Neural progenitor cell (in vitro differentiated cells): ENCODE results near the gene THEM4. TPM values are rescaled to one million over a fixed set of nuclear protein-coding genes. Genes with fewer than 3 reads are reported as not detected.

Source experiments
- DNase-seq: peaks from one replicate; pipeline ENCODE4 v3.0.0-alpha.2; 2016; ENCODE audit warnings: low spot score
- H2AFZ ChIP-seq: fragments of 200-600 bp; sonication (generic); replicated peaks from 2 replicates; pipeline ENCODE4 v1.6.1; 2016; ENCODE audit warnings: antibody characterized with exemption
- H3F3A ChIP-seq: fragments of 200-600 bp; sonication (generic); 2 replicates; pipeline ENCODE4 v1.6.1; 2016; ENCODE audit warnings: antibody characterized with exemption, low read depth
- H3K27ac ChIP-seq: fragments of 200-600 bp; sonication (generic); 2 replicates; pipeline ENCODE4 v1.5.1; 2016; ENCODE audit warnings: mild to moderate bottlenecking
- H3K27me3 ChIP-seq: fragments of 200-600 bp; sonication (generic); 2 replicates; pipeline ENCODE4 v1.6.1; 2016; ENCODE audit warnings: mild to moderate bottlenecking, moderate library complexity
- H3K36me3 ChIP-seq: fragments of 200-600 bp; sonication (generic); 2 replicates; pipeline ENCODE4 v1.5.1; 2016
- H3K4me1 ChIP-seq: fragments of 200-600 bp; sonication (generic); 2 replicates; pipeline ENCODE4 v1.6.1; 2016; ENCODE audit warnings: mixed run types
- H3K4me2 ChIP-seq: fragments of 200-600 bp; sonication (generic); 2 replicates; pipeline ENCODE4 v1.6.1; 2016
- H3K4me3 ChIP-seq: fragments of 200-600 bp; sonication (generic); 2 replicates; pipeline ENCODE4 v1.5.1; 2016
- H3K79me2 ChIP-seq: fragments of 200-600 bp; sonication (generic); 2 replicates; pipeline ENCODE4 v1.6.1; 2016; ENCODE audit warnings: low read depth
- H3K9ac ChIP-seq: fragments of 200-600 bp; sonication (generic); 2 replicates; pipeline ENCODE4 v1.6.1; 2016
- H3K9me3 ChIP-seq: fragments of 200-600 bp; sonication (generic); 2 replicates; pipeline ENCODE4 v1.5.1; 2016; ENCODE audit warnings: low read depth
- H4K20me1 ChIP-seq: fragments of 200-600 bp; sonication (generic); 2 replicates; pipeline ENCODE4 v1.6.1; 2016; ENCODE audit warnings: low read depth
- H3K27ac Mint-ChIP-seq: 3 replicates; pipeline ENCODE4 v1.8.0; 2021; ENCODE audit warnings: mixed read lengths
- H3K27me3 Mint-ChIP-seq: 2 replicates; pipeline ENCODE4 v1.8.0; 2022; ENCODE audit warnings: low read depth, mild to moderate bottlenecking, inconsistent platforms, moderate library complexity, mixed read lengths; ENCODE audit not compliant: insufficient read depth
- H3K36me3 Mint-ChIP-seq: 3 replicates; pipeline ENCODE4 v1.8.0; 2021; ENCODE audit warnings: mixed read lengths
- H3K4me1 Mint-ChIP-seq: 3 replicates; pipeline ENCODE4 v1.8.0; 2021; ENCODE audit warnings: mixed read lengths
- H3K4me3 Mint-ChIP-seq: 3 replicates; pipeline ENCODE4 v1.8.0; 2021; ENCODE audit warnings: mild to moderate bottlenecking, moderate library complexity, mixed read lengths
- H3K9me3 Mint-ChIP-seq: 3 replicates; pipeline ENCODE4 v1.8.0; 2020; ENCODE audit warnings: mixed read lengths
- EZH2 ChIP-seq: fragments of 200-600 bp; sonication (generic); IDR thresholded peaks from 2 replicates; pipeline ENCODE4 v1.6.1; 2017; ENCODE audit warnings: antibody characterized with exemption, mild to moderate bottlenecking, moderate library complexity
- EZH2phosphoT487 ChIP-seq: fragments of 200-600 bp; sonication (generic); IDR thresholded peaks from 2 replicates; pipeline ENCODE4 v1.6.1; 2017; ENCODE audit warnings: antibody characterized with exemption
- total RNA-seq: library from RNA; depleted of rRNA; stranded (reverse); fragments of >200 nt; gene quantifications from 2 replicates; pipeline ENCODE4 v1.2.3, GENCODE V29; 2015; ENCODE audit warnings: low replicate concordance
- TF ChIP-seq, protein P1 (sequence below): fragments of 200-600 bp; sonication (generic); IDR thresholded peaks from 2 replicates; pipeline ENCODE4 v1.5.1; 2017; ENCODE audit warnings: antibody characterized with exemption, mild to moderate bottlenecking

Gene THEM4
- total RNA-seq, 1 donor from 2014 or later: 14.1 TPM

DNA sequence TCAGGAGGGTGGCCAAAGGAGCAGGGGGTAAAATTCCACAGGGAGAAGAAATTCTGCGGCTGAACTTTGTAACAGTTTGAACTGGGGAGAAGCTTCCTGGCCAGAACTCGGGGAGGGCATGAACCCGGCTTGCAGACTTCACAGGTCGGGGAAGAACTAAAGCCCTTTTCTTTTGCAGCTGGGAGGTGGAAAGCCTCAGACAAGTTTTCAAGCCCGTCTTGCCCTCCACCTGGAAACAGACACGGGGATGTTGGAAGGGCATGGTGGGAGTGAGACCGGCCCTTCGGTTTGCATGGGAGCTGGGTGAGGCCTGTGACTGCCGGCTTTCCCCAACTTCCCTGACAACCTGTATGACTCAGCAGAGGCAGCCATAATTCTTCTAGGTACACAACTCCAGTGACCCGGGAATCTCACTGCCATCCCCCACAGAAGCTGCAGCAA lies 11.3 kb downstream of the THEM4 start:
- Mint-ChIP-seq H3K4me3 (no peak overlapping the region), H3K36me3 (peaks cover 9% of the 10 kb centered on the region), H3K9me3 (peaks cover 32% of the 10 kb centered on the region), H3K27ac (no peak overlapping the region), H3K4me1 (no peaks in the 10 kb centered on the region), H3K27me3 (no peaks in the 10 kb centered on the region)
- Histone ChIP-seq H3K36me3 (no peaks in the 10 kb centered on the region), H3K79me2 (no peaks in the 10 kb centered on the region), H3K9me3 (peaks cover 3% of the 10 kb centered on the region), H4K20me1 (no peaks in the 10 kb centered on the region), H3F3A (no peaks in the 10 kb centered on the region), H2AFZ (no peak overlapping the region), H3K4me3 (no peak overlapping the region), H3K27me3 (no peaks in the 10 kb centered on the region), H3K27ac (no peak overlapping the region), H3K4me1 (no peaks in the 10 kb centered on the region), H3K4me2 (no peak overlapping the region), H3K9ac (no peak overlapping the region)
- TF ChIP-seq EZH2 (no peak), EZH2phosphoT487 (no peak)
- TF ChIP-seq, protein P1, sequence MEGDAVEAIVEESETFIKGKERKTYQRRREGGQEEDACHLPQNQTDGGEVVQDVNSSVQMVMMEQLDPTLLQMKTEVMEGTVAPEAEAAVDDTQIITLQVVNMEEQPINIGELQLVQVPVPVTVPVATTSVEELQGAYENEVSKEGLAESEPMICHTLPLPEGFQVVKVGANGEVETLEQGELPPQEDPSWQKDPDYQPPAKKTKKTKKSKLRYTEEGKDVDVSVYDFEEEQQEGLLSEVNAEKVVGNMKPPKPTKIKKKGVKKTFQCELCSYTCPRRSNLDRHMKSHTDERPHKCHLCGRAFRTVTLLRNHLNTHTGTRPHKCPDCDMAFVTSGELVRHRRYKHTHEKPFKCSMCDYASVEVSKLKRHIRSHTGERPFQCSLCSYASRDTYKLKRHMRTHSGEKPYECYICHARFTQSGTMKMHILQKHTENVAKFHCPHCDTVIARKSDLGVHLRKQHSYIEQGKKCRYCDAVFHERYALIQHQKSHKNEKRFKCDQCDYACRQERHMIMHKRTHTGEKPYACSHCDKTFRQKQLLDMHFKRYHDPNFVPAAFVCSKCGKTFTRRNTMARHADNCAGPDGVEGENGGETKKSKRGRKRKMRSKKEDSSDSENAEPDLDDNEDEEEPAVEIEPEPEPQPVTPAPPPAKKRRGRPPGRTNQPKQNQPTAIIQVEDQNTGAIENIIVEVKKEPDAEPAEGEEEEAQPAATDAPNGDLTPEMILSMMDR: no peak
- no peak for DNase-seq

- H2AFZ ChIP-seq: no peak overlapping the region
- H4K20me1 ChIP-seq: no peaks in the 10 kb centered on the region
- Mint-ChIP-seq H3K9me3 (no peaks in the 10 kb centered on the region), H3K27ac (no peak overlapping the region), H3K36me3 (no peaks in the 10 kb centered on the region), H3K27me3 (peaks cover 2% of the 10 kb centered on the region), H3K4me3 (no peak overlapping the region), H3K4me1 (no peaks in the 10 kb centered on the region)
- no peaks in the 10 kb centered on the region for H3K4me1 ChIP-seq
- H3K36me3 ChIP-seq: no peaks in the 10 kb centered on the region
- no peak for DNase-seq
- H3K9me3 ChIP-seq: no peaks in the 10 kb centered on the region
- H3K9ac ChIP-seq: no peak overlapping the region
- H3K79me2 ChIP-seq: no peaks in the 10 kb centered on the region
- no peak overlapping the region for H3K4me3 ChIP-seq
- H3K27me3 ChIP-seq: no peaks in the 10 kb centered on the region
- no peaks in the 10 kb centered on the region for H3F3A ChIP-seq
- TF ChIP-seq EZH2phosphoT487 (no peak), EZH2 (no peak)
- TF ChIP-seq, protein P1: no peak
- no peak overlapping the region for H3K4me2 ChIP-seq
- no peak overlapping the region for H3K27ac ChIP-seq
These were observed 16.0 kb downstream of the THEM4 start for GRCh38 chr1:151893176-151893924.

DNA sequence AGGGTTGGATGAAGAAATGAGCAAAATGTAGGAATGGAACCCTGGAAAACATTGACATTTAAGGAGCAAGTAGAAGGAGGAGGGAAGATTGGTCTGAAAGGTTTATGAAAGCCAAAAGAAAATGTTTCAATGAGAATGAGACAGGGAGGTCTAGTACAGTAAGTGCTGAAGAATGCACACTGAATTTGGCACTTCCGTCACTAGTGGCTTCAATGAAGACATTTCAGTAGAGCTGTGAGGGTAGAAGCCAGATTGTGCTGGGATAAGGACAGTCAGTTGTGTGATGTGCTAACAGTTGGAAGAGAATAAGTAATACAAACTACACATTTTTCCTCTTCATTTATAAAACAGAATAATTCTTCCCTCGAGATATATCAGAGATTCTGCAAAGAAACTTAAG lies 17.1 kb downstream of the THEM4 start:
- Mint-ChIP-seq H3K4me3 (no peak overlapping the region), H3K36me3 (peaks cover 3% of the 10 kb centered on the region), H3K27ac (no peak overlapping the region), H3K4me1 (no peaks in the 10 kb centered on the region), H3K27me3 (peaks cover 2% of the 10 kb centered on the region), H3K9me3 (no peaks in the 10 kb centered on the region)
- H3K9ac ChIP-seq: no peak overlapping the region
- H4K20me1 ChIP-seq: no peaks in the 10 kb centered on the region
- no peaks in the 10 kb centered on the region for H3K79me2 ChIP-seq
- no peak for DNase-seq
- H3K9me3 ChIP-seq: no peaks in the 10 kb centered on the region
- no peaks in the 10 kb centered on the region for H3K36me3 ChIP-seq
- H3K27ac ChIP-seq: no peak overlapping the region
- H3K4me1 ChIP-seq: no peaks in the 10 kb centered on the region
- no peak overlapping the region for H2AFZ ChIP-seq
- no peaks in the 10 kb centered on the region for H3F3A ChIP-seq
- H3K4me2 ChIP-seq: no peak overlapping the region
- TF ChIP-seq EZH2: no peak
- no peak for TF ChIP-seq EZH2phosphoT487
- TF ChIP-seq, protein P1: no peak
- H3K27me3 ChIP-seq: no peaks in the 10 kb centered on the region
- no peak overlapping the region for H3K4me3 ChIP-seq
